ENCODE measurements around the gene EML2.
"Not testable (repeated sequence)": the region's sequence is repeated elsewhere in the genome, so short reads cannot be mapped to it uniquely, and the experiment has no call there.

Gene EML2

DNA sequence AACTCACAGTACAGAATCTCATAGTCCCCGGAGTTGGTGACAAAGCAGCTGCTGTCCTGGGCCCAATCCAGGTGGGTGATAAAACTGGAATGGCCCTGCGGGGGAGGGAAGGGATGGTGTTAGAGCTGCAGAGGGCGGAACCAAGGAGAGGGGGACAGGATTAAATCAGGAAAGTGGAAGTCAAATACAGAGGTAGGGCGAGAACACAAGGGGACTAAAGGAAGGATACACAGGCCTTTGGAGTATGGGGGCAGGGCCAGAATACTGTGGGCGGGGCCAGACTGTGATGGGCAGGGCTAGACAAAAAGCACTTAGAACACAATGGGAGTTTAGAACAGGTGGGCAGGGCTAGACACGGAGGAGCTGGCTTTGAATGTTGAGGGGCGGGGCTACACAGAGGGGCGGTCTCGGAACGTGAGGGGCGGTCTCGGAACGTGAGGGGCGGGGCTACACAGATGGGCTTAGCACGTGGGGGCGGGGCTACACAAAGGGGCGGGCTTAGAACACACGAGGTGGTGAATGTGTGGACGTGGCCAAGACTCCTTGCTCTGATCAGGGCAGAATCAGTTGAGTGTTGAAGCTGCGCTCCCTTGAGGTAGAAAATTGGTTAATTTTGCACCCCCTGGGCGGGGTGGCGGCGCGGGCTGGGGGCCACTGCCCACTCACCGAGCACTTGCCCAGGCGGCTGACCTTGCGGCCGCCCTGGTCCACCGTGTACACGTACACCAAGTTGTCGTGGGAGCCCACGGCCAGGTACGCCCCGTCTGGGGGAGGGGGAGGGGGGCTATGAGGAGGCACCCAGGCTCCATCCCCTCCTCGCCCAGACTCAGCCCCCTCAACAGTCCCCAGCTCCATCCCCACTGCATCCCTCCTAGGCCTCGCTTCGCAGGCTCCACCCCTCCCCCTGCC lies 23.1 kb downstream of the EML2 start:
- peak; percentile 31 to 72 (median 52) for DNase-seq

DNA sequence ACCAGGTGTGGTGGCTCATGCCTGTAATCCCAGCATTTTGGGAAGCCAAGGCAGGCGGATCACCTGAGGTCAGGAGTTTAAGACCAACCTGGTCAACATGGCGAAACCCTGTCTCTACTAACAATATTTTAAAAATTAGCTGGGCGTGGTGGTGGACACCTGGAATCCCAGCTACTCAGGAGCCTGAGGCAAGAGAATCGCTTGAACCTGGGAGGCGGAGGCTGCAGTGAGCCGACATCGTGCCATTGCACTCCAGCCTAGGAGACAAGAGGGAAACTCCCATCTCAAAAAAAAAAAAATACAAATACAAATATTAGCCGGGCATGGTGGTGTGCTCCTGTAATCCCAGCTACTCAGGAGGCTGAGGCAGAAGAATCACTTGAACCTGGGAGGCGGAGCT lies 24.1 kb downstream of the EML2 start:
- DNase-seq = not testable (repeated sequence)

DNA sequence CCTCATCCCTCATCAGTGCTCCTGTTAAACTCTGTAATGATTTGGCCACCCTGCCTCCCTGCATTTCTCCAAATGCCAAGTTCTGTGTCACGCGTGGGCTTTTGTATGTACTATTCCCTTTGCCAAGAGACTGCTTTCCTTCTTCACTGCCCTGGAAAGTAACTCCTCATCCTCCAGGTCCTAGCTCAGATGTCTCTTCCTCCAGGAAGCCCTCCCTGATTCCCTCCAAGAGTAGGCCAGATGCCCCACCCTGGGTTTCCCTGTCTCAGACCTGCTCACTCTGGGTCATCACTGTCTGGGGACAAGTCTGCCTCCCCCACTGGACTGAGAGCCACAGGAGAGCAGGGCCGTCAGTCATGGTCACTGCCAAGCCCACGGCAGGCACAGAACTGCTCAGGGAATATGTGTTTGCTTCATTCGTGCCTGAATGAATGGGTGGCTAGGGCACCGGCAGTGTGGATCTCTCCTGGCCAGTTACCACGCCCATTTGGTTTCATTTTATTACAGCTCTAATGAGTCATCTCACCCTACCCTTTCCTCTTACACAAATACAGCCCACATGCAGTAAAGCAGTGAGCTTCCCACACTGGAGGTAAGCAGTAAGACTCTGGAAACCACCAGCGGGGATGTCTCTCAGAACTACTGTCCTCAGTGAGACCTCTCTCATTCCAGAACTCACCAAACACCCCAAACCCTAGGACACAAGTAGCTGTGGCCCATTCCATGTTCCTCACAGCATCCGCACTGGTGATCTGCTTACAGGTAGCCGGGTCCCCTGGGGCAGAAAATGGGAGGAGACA lies 25.1 kb downstream of the EML2 start:
- DNase-seq = no peak

DNA sequence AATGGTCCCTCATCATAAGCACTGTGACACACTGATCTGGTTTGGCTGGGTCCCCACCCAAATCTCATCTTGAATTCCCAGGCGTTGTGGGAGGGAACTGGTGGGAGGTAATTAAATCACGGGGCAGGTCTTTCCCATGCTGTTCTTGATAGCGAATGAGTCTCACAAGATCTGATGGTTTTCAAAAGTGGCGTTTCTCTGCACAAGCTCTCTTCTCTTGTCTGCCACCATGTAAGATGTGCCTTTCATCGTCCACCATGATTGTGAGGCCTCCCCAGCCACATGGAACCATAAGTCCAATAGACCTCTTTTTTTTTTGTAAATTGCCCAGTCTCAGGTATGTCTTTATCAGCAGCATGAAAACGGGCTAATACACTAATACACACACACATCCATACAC lies 30.2 kb downstream of the EML2 start:
- no peak for DNase-seq

DNA sequence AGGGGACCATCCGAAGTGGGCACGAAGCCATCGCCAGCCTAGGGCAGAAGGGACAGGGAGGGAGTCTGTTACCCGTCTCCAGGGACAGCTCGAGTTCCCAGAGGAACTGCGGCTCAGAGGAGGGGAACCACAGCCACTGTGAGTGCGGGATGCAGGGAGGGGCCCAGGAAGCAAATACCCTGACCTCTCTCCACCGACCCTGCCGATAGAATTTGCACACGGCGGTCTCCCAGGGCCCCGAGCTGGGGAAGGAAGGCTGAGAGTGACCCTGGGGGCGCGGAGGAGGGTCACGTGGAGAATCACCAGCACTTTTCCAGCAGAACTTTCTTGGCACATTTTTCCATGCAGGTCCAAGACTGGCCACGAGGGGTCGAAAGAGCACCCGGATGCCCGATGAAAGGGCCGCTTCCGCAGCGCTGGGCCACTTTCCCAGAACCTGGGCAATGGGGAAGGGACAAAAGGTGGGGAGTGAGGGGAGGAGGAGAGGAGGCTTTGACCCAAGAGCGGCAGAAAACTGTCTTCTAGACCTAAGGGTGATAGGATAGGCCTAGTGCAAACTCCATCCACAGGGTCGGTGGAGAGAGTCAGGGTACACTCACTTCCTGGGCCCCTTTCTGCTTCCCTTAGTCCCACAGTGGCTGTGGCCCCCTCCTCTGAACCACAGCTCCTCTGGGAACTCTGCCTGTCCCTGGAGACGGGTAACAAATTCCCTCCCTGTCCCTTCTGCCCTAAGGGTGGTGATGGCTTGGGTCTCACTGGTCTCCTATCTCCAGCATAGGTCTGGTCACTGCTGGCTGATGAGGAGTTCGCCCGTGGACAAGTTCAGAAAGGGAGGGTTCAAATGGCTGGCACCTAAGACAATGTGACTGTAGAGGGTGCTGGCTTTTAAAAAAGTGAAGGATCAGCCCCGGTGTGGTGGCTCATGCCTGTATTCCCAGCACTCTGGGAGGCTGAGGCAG lies 31.8 kb downstream of the EML2 start:
- peak in 4 of 6 experiments; percentile 15 to 34 (median 19) for DNase-seq

DNA sequence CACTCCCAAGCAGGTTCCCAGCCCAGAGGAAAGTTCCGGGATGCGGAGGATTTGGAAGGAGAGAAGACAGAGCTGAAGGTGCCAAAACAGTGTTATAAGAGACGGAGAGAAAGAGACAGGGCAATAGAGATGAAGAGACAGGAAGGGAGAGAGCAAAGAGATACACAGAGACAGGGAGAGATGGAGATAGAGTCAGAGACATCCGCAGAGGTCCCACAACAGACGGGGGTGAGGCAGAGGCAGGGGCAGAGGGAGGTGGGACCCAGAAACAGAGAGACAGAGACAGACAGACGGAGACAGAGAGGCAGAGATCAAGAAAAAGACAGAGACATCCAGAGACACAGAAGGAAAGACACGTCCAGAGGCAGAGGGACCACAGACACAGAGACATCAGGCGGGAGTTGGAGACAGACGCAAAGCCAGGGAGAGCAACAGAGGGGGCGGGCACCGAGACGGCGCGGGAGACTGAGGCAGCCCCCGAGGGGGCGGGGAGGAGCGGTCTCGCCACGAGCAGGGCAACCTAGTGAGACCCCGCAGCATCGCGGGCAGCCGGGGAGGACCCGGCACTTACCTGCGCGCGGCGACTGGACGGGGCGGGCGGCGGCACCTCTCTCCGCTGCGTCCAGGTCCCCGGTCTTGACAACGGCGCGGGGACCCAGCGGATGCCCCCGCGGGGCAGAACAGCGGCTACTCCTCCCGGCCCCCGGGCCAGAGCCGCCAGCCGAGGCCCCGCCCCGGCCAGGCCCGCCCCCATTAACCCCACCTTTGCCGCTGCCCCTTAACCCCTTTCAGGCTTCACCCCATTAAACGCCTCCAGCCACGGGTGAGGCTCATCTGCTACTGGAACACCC lies 37.4 kb downstream of the EML2 start, which contains the start of gene GPR4:
TSS of gene GPR4 (minus strand) at position 689 of the 851 bp plus-strand sequence. CDS start 10,346 bp downstream, outside the sequence.
- DNase-seq = no peak

DNA sequence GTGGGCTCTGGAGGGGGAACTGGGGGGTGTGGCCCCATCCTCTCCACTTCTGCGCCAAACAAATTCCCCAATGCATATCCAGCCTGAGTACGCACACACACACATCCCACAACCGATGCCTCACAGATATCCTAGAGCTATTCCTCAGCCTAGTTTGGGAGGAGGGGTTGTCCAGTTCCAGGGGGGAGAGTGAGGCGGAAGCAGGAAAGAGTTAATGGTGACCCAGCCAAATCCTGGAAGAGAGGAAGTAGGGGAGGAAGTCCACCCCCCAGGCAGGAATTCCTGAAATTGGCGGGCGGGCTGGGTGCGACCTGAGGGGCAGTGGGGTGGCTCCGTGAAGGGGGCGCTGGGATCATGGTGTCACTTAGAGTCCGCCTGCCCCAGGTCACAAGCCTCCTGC lies 38.1 kb downstream of the EML2 start:
- DNase-seq = no peak

DNA sequence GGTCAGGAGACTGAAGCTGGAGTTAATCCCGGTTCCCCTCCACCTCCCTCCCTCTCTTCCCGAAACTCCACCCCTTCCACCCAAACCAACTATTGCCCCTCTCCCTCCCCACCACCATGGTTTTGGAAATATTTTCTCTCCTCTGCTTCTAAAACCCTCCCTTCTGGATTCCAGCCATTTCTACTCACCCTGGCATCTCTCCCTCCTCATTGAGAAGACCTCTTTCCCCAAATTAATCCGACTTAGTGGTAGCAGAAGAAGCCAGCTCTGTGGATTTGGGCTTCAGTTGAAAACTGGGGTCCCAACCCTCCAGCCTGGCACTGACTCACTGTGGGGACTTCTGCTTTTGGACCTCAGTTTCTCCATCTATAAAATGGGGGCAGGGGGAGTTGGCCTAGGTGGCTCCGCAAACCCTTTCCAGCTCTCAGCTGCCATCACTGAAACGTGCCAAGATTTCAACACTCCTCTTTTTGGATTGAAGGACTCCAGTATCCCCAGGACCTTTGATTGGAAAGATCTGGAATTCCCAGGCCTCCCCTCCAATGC lies 38.8 kb downstream of the EML2 start:
- no peak for DNase-seq

DNA sequence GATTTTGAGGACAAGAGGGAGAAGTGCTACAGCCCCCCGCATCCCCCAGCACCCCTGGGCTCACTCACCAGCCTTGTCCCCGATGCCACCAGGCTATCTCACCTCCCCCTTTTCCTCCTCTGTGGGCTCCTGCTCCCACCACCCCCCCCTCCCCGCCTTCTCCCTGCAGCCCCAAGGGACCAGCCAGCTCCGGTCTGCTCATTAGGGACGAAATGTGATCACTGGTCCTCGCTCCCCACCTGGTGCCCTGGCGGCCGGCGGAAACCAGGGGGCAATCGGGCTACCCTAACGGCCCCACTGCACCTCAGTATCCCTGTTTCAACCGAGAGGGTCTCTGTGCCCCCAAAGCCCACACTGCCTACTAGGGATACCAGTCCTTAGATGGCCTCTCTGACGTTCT lies 39.9 kb downstream of the EML2 start:
- DNase-seq = no peak

DNA sequence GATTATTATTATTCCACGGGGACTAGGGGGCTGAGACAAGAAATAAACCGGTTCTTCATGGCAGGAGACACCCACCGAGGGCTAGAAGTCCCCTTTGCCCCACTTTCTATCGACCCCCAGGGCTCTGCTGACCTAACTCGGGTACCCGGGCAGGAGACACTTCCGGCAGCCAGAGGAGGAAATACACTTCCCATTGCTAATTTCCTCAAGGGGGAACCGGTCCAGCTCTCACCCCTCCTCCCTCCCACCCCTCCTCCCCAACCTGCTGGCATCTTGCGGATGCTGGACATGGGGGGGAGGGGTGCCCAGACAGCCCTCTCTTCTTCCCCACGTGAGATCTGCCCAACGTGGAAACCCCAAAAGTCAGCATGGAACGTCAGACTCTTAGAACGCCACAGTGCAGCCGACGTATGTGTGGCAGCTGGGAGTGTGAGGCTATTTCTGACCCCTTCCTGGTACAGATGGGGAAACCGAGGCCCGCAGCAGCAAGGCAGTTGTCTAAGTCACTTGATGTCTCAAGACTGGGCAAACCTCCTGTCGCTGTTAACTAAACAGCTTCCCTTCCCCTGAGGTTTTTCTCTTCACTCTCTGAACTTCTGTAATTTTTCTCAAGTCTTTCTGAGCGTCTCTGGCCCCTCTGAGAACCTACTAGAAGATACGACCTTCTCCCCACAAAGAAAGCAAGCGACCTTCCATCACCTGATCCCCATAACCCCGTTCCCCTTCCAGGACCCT lies 40.8 kb downstream of the EML2 start:
- peak in 2 of 6 experiments; percentile 8 to 27 for DNase-seq

DNA sequence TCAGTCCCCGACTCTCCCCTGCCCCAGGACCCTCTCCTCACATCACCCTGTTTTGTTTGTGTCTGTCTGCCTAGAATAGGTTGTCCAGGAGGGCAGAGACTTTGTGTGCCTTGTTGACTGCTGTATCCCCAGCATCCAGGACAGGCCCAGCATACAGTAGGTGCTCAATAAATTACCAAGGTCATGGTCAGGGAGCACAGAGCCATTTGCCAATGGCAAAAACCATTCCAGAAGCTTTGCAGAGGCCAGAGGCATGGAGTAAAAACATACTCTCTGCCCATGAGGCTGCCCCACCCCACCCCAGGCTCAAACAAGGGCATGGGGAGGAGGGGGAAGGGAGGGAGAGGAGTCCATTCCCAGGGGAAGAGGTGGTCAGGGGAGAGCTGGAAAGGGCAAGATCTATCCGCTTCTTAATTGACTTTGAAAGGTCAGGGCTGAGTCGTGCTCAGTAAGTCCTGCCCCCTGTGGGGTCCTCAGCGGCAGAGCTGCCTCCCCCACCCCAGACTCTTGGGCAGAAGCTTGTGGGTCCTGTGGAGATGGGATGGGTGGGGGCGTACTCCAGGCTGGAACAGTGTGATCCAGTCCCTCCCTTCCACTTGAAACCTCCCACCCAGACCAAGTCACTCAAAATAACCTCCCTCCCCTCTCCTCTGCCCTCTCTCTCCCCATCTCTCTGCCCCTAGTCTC lies 41.6 kb downstream of the EML2 start:
- no peak for DNase-seq

DNA sequence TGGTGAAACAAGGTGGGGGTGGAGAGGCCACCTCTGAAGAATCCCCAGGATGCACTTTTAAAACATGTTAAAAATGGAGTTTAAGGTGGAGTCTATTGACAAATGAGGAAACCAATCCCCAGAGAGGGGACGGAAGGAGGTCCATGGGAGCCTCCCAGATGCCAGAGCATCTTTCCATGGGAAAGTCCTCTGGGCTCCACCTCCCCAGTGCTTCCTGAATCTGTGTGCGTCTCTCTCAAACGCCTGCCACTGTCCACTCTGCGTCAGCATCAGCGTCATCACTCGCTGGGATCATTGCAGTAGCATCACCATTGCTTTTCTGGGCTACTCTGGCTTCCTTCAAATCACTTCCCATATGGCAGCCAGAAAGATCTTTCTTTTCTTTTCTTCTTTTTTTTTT lies 43.4 kb downstream of the EML2 start:
- DNase-seq = no peak

DNA sequence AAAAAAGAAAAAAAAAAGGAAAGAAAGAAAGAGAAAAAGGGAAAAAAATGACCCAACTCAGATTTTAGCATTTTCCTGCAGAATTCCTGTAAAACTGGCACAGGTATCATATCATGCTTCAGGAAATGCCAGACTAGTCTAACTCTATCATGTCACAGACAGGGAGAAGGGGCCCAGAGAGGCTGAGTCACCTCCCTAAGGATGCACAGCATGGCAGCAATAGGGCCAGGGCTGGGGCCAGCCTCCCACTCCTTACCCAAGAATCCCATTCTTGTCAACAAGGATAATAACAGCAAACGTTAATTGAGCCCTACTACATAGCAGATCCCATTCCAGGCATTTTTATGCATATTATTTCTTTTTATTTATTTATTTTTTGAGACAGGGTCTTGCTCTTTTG lies 45.7 kb downstream of the EML2 start:
- DNase-seq = no peak

DNA sequence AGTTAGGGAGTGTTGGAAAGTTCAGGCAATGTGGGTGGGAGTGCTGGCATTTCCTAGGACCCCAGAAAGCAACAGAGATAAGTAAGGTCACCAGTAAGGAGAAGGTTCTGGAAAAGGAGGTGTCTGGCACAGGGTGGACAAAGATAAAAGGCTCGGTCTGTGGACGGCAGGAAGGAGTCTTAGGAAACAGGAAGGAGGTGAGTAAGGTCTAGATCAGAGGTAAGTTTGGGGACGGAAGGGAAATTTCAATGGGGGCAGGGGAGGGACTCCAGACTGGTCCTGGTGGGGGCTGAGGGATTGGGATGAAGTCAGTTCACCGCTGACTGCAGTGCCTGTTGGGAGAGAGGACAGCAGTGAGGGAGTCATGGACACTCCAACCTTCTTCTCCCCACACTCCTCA lies 46.8 kb downstream of the EML2 start:
- no peak for DNase-seq

DNA sequence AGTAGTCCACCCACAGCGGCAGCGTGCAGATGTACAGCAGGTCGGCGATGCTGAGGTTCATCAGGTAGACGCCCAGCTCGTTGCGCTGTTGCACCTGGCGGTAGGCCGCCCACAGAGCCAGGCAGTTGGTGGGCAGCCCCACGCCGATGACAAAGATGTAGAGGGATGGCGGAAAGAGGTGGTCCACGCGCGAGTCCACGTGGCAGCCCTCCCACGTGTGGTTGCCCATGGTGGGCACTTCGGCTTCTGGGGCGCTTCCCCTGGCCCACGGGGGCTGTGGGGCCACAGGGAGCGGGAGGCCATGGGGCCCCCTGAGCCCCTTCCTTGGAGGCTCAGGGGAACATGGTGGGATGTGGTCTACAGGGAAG lies 47.6 kb downstream of the EML2 start:
- no peak for DNase-seq

DNA sequence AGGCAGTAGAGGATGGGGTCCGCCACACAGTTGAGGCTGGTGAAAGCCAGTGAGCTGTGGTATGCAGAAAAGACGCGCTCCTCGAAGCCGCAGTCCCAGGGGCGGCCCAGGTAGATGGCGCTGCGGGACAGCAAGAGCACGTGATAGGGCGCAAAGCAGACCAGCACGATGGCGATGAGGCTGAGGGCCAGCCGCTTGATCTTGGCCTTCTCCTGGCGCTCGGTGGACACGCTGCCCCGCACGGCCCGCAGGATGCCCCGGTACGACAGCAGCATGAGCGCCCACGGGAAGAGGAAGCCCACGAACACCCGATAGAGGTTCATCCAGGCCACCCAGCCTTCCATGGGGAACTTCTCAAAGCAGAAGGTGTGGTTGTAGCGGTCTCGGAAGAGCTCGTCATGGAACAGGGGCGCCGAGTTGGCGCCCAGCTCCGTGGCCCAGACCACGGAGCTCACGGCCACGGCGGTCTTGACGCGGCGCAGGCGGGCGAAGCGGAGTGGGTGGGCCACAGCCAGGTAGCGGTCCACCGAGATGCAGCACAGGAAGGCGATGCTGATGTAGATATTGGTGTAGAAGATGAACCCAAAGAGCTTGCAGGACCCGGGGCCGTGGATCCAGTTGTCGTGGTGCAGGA lies 48.1 kb downstream of the EML2 start:
- DNase-seq = peak in 2 of 6 experiments; percentile 13

DNA sequence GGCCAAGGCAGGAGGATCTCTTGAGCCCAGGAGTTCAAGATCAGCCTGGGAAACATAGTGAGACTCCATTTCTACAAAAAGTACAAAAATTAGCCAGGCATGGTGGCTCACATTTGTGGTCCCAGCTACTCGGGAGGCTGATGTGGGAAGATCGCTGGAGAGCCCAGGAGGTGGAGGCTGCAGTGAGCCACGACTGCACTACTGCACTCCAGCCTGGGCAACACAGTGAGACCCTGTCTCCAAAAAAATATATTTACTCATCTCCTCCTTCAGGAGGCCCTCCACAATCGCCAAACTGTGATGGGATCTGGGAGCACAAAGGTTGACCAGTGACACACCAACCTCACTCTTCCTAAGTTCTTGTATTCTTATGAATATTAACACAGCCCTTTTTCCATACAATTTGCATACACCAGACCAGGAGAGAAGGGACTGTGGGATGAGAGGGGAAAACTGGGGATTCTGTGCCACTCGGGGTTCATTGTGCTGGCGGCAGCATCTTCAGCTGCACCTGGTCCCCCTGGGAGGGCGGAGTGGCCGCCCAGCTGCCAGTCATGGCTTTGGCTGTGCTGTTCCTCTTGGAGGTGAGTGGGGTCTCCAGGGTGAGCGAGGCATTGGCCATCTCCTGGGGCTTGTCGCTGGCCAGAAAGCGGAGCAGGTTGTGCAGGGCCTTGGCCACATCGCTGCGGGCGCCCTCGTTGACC lies 48.7 kb downstream of the EML2 start:
- peak in 1 of 6 experiments; percentile 12 for DNase-seq

DNA sequence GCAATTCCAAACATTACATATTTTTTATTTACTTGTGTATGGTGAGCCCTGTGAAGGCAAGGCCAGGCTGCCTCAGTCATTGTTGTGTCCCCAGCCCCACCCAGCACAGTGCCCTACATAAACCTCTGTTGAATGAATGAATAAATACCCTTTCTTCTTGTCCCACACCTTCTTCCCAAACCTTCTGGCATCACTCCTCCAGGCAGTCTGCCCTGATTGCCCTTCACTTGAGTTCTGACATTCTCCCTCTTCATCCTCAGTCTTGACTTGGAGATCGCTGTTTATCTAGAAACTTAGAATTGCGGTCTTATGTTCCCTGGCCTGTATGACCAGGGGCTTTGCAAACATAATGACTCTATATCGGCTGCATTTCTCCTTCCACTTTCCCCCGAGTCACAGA lies 49.4 kb downstream of the EML2 start:
- no peak for DNase-seq

DNA sequence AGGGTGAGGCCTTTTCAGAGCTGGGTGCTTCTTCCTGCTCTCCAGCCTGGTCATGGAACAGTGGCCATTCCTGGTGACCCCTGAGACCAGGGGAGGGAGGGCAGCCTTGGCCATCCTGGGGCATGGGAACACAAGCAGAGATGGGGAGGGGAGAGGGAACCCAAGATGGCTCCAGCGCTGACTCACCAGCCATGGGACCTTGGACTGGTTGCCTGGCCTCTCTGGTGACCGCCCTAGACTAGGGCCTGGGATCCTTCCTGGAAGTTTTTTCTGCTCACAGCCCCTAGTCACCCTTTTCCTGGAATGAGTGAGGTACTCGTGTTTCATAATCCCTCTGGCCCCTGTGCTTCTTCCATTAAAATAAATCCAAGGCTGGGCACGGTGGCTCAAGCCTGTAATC lies 51.3 kb downstream of the EML2 start:
- DNase-seq = no peak

All from stimulated activated naive CD4-positive, alpha-beta T cell (primary cell).